Measurements from ENCODE around the gene SRRM4. TPM values are rescaled to one million over a fixed set of nuclear protein-coding genes. Genes with fewer than 3 reads are reported as not detected.

Gene SRRM4
- total and polyA plus RNA-seq, 10 donors: under 0.01 TPM; not detected in 8

DNA sequence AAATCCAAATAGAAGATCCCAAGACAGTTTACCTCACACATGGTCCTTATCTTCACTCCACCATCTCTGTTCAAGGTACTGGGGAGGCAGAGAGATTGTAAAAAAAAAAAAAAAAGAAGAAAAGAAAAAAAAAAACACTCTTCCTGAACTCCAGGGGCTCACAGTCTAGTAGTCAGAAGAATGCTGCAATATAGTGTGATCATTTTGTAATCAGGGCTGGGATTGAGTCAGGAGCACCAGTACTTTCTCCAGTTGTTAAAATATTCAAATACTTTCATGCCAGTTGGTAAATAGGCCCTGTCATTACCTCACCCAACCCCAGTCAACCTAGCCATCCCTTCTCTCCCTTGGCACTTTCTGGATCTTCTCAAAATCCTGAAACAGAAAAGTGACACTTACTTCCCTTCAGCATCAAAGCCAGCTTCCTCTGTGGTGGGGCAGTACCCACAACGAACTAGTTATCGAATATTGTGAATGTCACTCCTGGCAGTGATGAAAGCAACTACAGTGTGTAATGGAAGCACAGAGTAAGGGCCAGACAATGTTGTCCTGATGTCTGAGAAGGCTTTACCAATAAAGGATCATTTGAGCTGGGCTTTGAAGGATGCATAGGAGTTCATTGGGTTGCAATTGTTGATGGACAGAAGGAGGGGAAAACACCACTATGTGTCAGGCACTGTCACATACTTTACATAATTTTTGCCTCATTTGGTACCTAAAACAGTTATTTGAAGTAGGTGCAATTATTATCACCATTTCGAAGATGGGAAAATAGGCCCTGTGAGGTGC lies 153.1 kb downstream of the SRRM4 start:
- peaks cover 3 to 38% (median 18%) of the 10 kb centered on the region in 8 donors for H3K9me3 ChIP-seq
- H3K4me1 ChIP-seq: no peaks in the 10 kb centered on the region
- no peaks in the 10 kb centered on the region for H3K36me3 ChIP-seq
- no peak overlapping the region for H3K4me3 ChIP-seq
- WGBS, 5 donors: 47 to 75% (median 64%) methylated on average over 3 of the region's 3 CpGs
- H3K27ac ChIP-seq: no peak overlapping the region
- no peaks in the 10 kb centered on the region for H3K27me3 ChIP-seq (replicated peaks in 1 of 7)
- DNase-seq: no peak
- TF ChIP-seq POLR2A (IDR thresholded peaks at IDR 0.05) (no peak), POLR2AphosphoS5 (IDR thresholded peaks at IDR 0.05) (no peak)
- TF ChIP-seq, protein P1, sequence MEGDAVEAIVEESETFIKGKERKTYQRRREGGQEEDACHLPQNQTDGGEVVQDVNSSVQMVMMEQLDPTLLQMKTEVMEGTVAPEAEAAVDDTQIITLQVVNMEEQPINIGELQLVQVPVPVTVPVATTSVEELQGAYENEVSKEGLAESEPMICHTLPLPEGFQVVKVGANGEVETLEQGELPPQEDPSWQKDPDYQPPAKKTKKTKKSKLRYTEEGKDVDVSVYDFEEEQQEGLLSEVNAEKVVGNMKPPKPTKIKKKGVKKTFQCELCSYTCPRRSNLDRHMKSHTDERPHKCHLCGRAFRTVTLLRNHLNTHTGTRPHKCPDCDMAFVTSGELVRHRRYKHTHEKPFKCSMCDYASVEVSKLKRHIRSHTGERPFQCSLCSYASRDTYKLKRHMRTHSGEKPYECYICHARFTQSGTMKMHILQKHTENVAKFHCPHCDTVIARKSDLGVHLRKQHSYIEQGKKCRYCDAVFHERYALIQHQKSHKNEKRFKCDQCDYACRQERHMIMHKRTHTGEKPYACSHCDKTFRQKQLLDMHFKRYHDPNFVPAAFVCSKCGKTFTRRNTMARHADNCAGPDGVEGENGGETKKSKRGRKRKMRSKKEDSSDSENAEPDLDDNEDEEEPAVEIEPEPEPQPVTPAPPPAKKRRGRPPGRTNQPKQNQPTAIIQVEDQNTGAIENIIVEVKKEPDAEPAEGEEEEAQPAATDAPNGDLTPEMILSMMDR (IDR thresholded peaks at IDR 0.05 in 8 of 11, conservative IDR thresholded peaks at IDR 0.05 in 3 of 11): no peak
- intact Hi-C loops (cut with DNase I; ENCODE audit: low total_unique reads): no loop called here

- no peaks in the 10 kb centered on the region for H3K4me1 ChIP-seq
- WGBS, 5 donors: 84 to 89% (median 86%) methylated on average over 4 of the region's 4 CpGs
- no peaks in the 10 kb centered on the region for H3K36me3 ChIP-seq
- no peak overlapping the region for H3K27ac ChIP-seq
- TF ChIP-seq POLR2A (IDR thresholded peaks at IDR 0.05) (no peak), POLR2AphosphoS5 (IDR thresholded peaks at IDR 0.05) (no peak)
- TF ChIP-seq, protein P1 (IDR thresholded peaks at IDR 0.05 in 8 of 11, conservative IDR thresholded peaks at IDR 0.05 in 3 of 11): no peak
- intact Hi-C loops (cut with DNase I; ENCODE audit: low total_unique reads): no loop called here
- no peak overlapping the region for H3K4me3 ChIP-seq
- H3K27me3 ChIP-seq (replicated peaks in 1 of 7): no peaks in the 10 kb centered on the region
- peaks cover 3 to 29% (median 13%) of the 10 kb centered on the region in 8 donors for H3K9me3 ChIP-seq
- DNase-seq: no peak
Measured at GRCh38 chr12:119136811-119137410, 155.6 kb downstream of the SRRM4 start.

DNA sequence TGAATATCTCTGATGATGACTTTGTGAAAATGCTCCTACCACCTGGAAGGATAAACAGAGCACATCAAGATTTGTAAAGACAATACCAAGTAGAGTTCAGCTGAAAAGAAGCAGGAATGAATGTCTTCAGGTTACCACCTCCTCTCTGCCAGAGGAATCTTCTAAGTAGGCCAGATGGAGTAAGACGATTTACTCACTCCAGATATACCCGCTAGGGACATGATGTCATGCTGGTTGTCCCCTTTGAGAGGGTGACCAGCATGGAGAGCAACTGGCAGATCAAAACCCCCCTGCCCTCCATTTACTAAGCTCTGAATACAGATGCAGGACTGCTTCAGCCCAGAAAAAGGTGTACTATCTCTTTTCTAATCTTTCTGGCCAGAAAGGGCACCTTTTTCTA lies 158.1 kb downstream of the SRRM4 start:
- Histone ChIP-seq H3K4me3 (no peak overlapping the region), H3K9me3 (peaks cover 0 to 7% (median 0%) of the 10 kb centered on the region in 8 donors), H3K27ac (no peak overlapping the region), H3K36me3 (no peaks in the 10 kb centered on the region), H3K27me3 (replicated peaks in 1 of 7) (peaks cover 0 to 6% (median 0%) of the 10 kb centered on the region in 7 donors), H3K4me1 (no peaks in the 10 kb centered on the region)
- 69 to 91% (median 76%) methylated on average over 2 of the region's 2 CpGs for WGBS, 5 donors
- intact Hi-C loops (cut with DNase I; ENCODE audit: low total_unique reads): no loop called here
- no peak for DNase-seq
- no peak for TF ChIP-seq POLR2A (IDR thresholded peaks at IDR 0.05)
- TF ChIP-seq, protein P1 (IDR thresholded peaks at IDR 0.05 in 8 of 11, conservative IDR thresholded peaks at IDR 0.05 in 3 of 11): no peak
- TF ChIP-seq POLR2AphosphoS5 (IDR thresholded peaks at IDR 0.05): no peak

DNA sequence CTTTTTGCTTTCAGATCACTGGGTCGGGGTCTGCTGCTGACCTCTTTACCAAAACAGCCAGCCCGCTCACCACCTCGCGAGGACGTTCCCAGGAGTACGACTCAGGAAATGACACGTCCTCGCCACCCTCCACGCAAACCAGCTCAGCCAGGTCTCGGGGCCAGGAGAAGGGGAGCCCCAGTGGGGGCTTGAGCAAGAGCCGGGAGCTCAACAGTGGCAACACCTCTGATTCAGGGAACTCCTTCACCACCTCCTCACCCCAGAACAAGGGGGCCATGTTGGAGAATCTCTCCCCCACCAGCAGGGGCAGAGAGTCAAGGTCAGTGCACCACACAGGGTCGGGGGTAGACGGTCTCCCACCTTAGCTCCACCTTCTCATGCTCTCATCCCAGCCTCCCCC lies 164.0 kb downstream of the SRRM4 start:
- Histone ChIP-seq H3K36me3 (no peaks in the 10 kb centered on the region), H3K4me1 (no peaks in the 10 kb centered on the region), H3K9me3 (peaks cover 0 to under 1% (median 0%) of the 10 kb centered on the region in 8 donors), H3K27me3 (replicated peaks in 1 of 7) (peaks cover 0 to 21% (median 0%) of the 10 kb centered on the region in 7 donors), H3K27ac (no peak overlapping the region), H3K4me3 (no peak overlapping the region)
- 51 to 76% (median 63%) methylated on average over 10 to 13 of the region's 13 CpGs for WGBS, 5 donors
- intact Hi-C loops (cut with DNase I; ENCODE audit: low total_unique reads): no loop called here
- no peak for TF ChIP-seq POLR2A (IDR thresholded peaks at IDR 0.05)
- no peak for TF ChIP-seq POLR2AphosphoS5 (IDR thresholded peaks at IDR 0.05)
- TF ChIP-seq, protein P1 (IDR thresholded peaks at IDR 0.05 in 8 of 11, conservative IDR thresholded peaks at IDR 0.05 in 3 of 11): no peak
- no peak for DNase-seq
